K562 (cell line): ENCODE measurements around the gene MED16. TPM values are rescaled to one million over a fixed set of nuclear protein-coding genes. Genes with fewer than 3 reads are reported as not detected.

ENCODE experiments used
- AFF4 ChIP-seq: sonication (generic); formaldehyde crosslinking; IDR thresholded peaks from 2 replicates; pipeline ENCODE4 v1.8.0; 2023; ENCODE audit warnings: mild to moderate bottlenecking, missing genetic modification reagents
- CCNT2 ChIP-seq: IDR thresholded peaks from 2 replicates; pipeline ENCODE4 v1.6.1; 2011; ENCODE audit warnings: borderline replicate concordance, low read depth, mild to moderate bottlenecking, moderate library complexity, mixed read lengths, low read length; ENCODE audit not compliant: insufficient read length; ENCODE audit errors: extremely low read depth
- CREB1 ChIP-seq, 2 experiments: sonication (generic) in 1 of 2; formaldehyde crosslinking in 1 of 2; IDR thresholded peaks; 2 replicates each; pipeline versions ENCODE4 v1.6.1 to v1.8.0; 2012 to 2022; ENCODE audit warnings: inconsistent platforms in 1 of 2, mild to moderate bottlenecking in 1 of 2, missing genetic modification reagents in 1 of 2, moderate library complexity in 1 of 2
- CTBP1 ChIP-seq: fragments of 450-650 bp; IDR thresholded peaks from 2 replicates; pipeline ENCODE4 v1.6.1; 2016; ENCODE audit warnings: borderline replicate concordance
- EHMT2 ChIP-seq: fragments of 450-650 bp; IDR thresholded peaks from 2 replicates; pipeline ENCODE4 v1.6.1; 2018; ENCODE audit warnings: antibody characterized with exemption
- ELK3 ChIP-seq: fragments of 450-650 bp; formaldehyde crosslinking; IDR thresholded peaks from 2 replicates; pipeline ENCODE4 v1.4.0; 2020; ENCODE audit warnings: mild to moderate bottlenecking
- ESRRB ChIP-seq: fragments of 250-450 bp; sonication (Bioruptor Pico); IDR thresholded peaks from 2 replicates; pipeline ENCODE4 v1.5.0; 2020; ENCODE audit warnings: mild to moderate bottlenecking, moderate library complexity, borderline replicate concordance
- FOXP1 ChIP-seq: sonication (generic); formaldehyde crosslinking; IDR thresholded peaks from 2 replicates; pipeline ENCODE4 v1.8.0; 2022; ENCODE audit warnings: mild to moderate bottlenecking, missing genetic modification reagents
- JUN ChIP-seq, 2 experiments: sonication (generic) in 1 of 2; formaldehyde crosslinking in 1 of 2; IDR thresholded peaks; 2 replicates each; pipeline versions ENCODE4 v1.6.1 to v1.8.0; 2012 to 2022; ENCODE audit warnings: borderline replicate concordance in 2 of 2, mild to moderate bottlenecking in 2 of 2, improper control_type of control experiment in 1 of 2, low read depth in 1 of 2, low read length in 1 of 2, missing genetic modification reagents in 1 of 2
- MAZ ChIP-seq, 2 experiments: fragments of 450-650 bp in 1 of 2; sonication (generic) in 1 of 2; formaldehyde crosslinking; IDR thresholded peaks in 1 of 2; conservative IDR thresholded peaks in 1 of 2; 2 replicates each; pipeline versions ENCODE4 v1.4.0 to v1.5.0; 2020; ENCODE audit warnings: mild to moderate bottlenecking in 1 of 2, missing genetic modification reagents in 1 of 2
- MYBL2 ChIP-seq, 2 experiments: fragments of 450-650 bp in 1 of 2; sonication (generic) in 1 of 2; formaldehyde crosslinking in 1 of 2; IDR thresholded peaks; 2 replicates each; pipeline versions ENCODE4 v1.6.1 to v1.8.1; 2017 to 2022; ENCODE audit warnings: borderline replicate concordance in 1 of 2, inconsistent platforms in 1 of 2, low read depth in 1 of 2, mild to moderate bottlenecking in 1 of 2, missing genetic modification reagents in 1 of 2, moderate library complexity in 1 of 2
- POLR3A ChIP-seq: IDR thresholded peaks from 2 replicates; pipeline ENCODE4 v1.6.1; 2011; ENCODE audit warnings: borderline replicate concordance, mild to moderate bottlenecking, moderate library complexity; ENCODE audit not compliant: insufficient read length, insufficient read depth; ENCODE audit errors: extremely low read depth
- SAFB ChIP-seq: fragments of 200-400 bp; formaldehyde crosslinking; IDR thresholded peaks from 2 replicates; pipeline ENCODE4 v1.6.1; 2017; ENCODE audit warnings: low read depth, low read length, borderline replicate concordance
- SOX6 ChIP-seq: fragments of 450-650 bp; IDR thresholded peaks from 2 replicates; pipeline ENCODE4 v1.6.1; 2014; ENCODE audit warnings: mild to moderate bottlenecking
- SP1 ChIP-seq: sonication (generic); formaldehyde crosslinking; IDR thresholded peaks from 2 replicates; pipeline ENCODE4 v1.8.1; 2022; ENCODE audit warnings: mild to moderate bottlenecking, missing genetic modification reagents
- TBL1XR1 ChIP-seq, 2 experiments: IDR thresholded peaks; 2 replicates each; pipeline ENCODE4 v1.6.1; 2012; ENCODE audit warnings: improper control_type of control experiment in 2 of 2, low read length in 2 of 2, mild to moderate bottlenecking in 1 of 2
- TFAM ChIP-seq: fragments of 250-450 bp; sonication (Bioruptor Pico); conservative IDR thresholded peaks from 2 replicates; pipeline ENCODE4 v1.5.0; 2021; ENCODE audit warnings: mild to moderate bottlenecking, moderate library complexity
- ZNF174 ChIP-seq: fragments of 250-450 bp; sonication (Bioruptor Pico); IDR thresholded peaks from 2 replicates; pipeline ENCODE4 v1.4.0; 2020; ENCODE audit warnings: mild to moderate bottlenecking
- ZNF280A ChIP-seq: fragments of 450-650 bp; IDR thresholded peaks from 2 replicates; pipeline ENCODE4 v1.6.1; 2018; ENCODE audit warnings: mild to moderate bottlenecking, low read depth; ENCODE audit not compliant: partially characterized antibody
- polyA plus RNA-seq, 8 experiments: library from polyadenylated mRNA; depleted of rRNA in 4 of 8; stranded (reverse) in 5 of 8; unstranded in 3 of 8; fragments of >200 nt; fragmentation: Nextera tagmentation in 2 of 8; fragmentation: Illumina TruSeq in 1 of 8; extraction: Ambion mirVana in 2 of 8; extraction: Trizol in 1 of 8; gene quantifications; 2 replicates each; pipeline versions ENCODE4 v1.2.1 to v1.2.3, GENCODE V29; 2011 to 2014; ENCODE audit warnings: inconsistent platforms in 1 of 8, missing spikeins in 1 of 8
- total RNA-seq, 7 experiments: library from RNA; depleted of rRNA in 6 of 7; stranded (reverse); fragments of >200 nt in 6 of 7; fragmentation: Illumina TruSeq in 2 of 7; extraction: Trizol in 2 of 7; gene quantifications; 2 replicates each; pipeline versions ENCODE4 v1.2.1 to v1.2.3, GENCODE V29; 2011 to 2021; ENCODE audit warnings: low replicate concordance in 1 of 7

Gene MED16
- total and polyA plus RNA-seq, 9 of the 15 experiments (the other 6 are each of a cell fraction or from before 2014, with no cell fraction given): 0.89 to 59.9 (median 8.6) TPM

GRCh38 chr19:892894-893689, at the start of gene MED16, which contains the start of gene RNU6-9 (continued):
- TF ChIP-seq MYBL2 (IDR thresholded peaks at IDR 0.05; ENCODE audit: low read depth) (no peak), MYBL2 (CRISPR knock-in tag; IDR thresholded peaks at IDR 0.05; ENCODE audit: borderline replicate concordance) (no peak), ZNF174 (no peak), JUN (IDR thresholded peaks at IDR 0.05; ENCODE audit: borderline replicate concordance, low read depth, low read length) (no peak), JUN (CRISPR knock-in tag; IDR thresholded peaks at IDR 0.05; ENCODE audit: borderline replicate concordance) (peak; percentile 59; the same call in 1 of the 2 replicates), EHMT2 (no peak), FOXP1 (CRISPR knock-in tag) (peak; percentile 35; the same call in 1 of the 2 replicates), CTBP1 (peak; percentile 66), MAZ (CRISPR knock-in tag; conservative IDR thresholded peaks at IDR 0.05 in 1 of 2, IDR thresholded peaks at IDR 0.05 in 1 of 2) (peak; percentile 65 to 75; a peak in 3 of 4 replicates), CCNT2 (peak; percentile 83), POLR3A (peak; percentile 85), TFAM (CRISPR knock-in tag) (no peak), ESRRB (CRISPR knock-in tag) (no peak), ZNF280A (no peak), ELK3 (CRISPR knock-in tag) (no peak), SAFB (0 out of 2 replicates have a peak, but pooled peaks have one; percentile 46), CREB1 (IDR thresholded peaks at IDR 0.05) (no peak), CREB1 (CRISPR knock-in tag; IDR thresholded peaks at IDR 0.05) (peak; percentile 41; the same call in 1 of the 2 replicates), TBL1XR1 (IDR thresholded peaks at IDR 0.05; ENCODE audit: low read length in 2 of 2) (peak; percentile 36 to 38; a peak in 2 of 4 replicates), SOX6 (0 out of 2 replicates have a peak, but pooled peaks have one; percentile 51), AFF4 (CRISPR knock-in tag) (0 out of 2 replicates have a peak, but pooled peaks have one; percentile 66), SP1 (CRISPR knock-in tag) (peak; percentile 90)
